ENCODE data around the gene LGALS8.
"Not testable (repeated sequence)": the region's sequence is repeated elsewhere in the genome, so short reads cannot be mapped to it uniquely, and the experiment has no call there.

Gene LGALS8

GRCh38 chr1:236543065-236543669, 19.4 kb downstream of the LGALS8 start:
- no peak for DNase-seq

GRCh38 chr1:236545621-236546169, 21.9 kb downstream of the LGALS8 start:
- no peak for DNase-seq

GRCh38 chr1:236548452-236548851, 24.7 kb downstream of the LGALS8 start:
- DNase-seq: no peak

GRCh38 chr1:236550961-236551851, 27.4 kb downstream of the LGALS8 start:
- no peak for DNase-seq

- DNase-seq: no peak
Measured at GRCh38 chr1:236552096-236552495, 28.3 kb downstream of the LGALS8 start.

GRCh38 chr1:236552901-236553300, 29.1 kb downstream of the LGALS8 start:
- no peak for DNase-seq

GRCh38 chr1:236553370-236553769, 29.6 kb downstream of the LGALS8 start:
- DNase-seq: no peak

- no peak for DNase-seq
Measured at GRCh38 chr1:236556606-236557005, 32.8 kb downstream of the LGALS8 start.

- DNase-seq: no peak
Measured at GRCh38 chr1:236558081-236558480, 34.3 kb downstream of the LGALS8 start.

GRCh38 chr1:236558846-236559245, 35.1 kb downstream of the LGALS8 start:
- no peak for DNase-seq

GRCh38 chr1:236560213-236560771, 36.5 kb downstream of the LGALS8 start:
- DNase-seq: no peak

GRCh38 chr1:236561976-236562375, 38.2 kb downstream of the LGALS8 start:
- DNase-seq: no peak

GRCh38 chr1:236565530-236565929, 41.7 kb downstream of the LGALS8 start:
- no peak for DNase-seq

- DNase-seq: no peak
Measured at GRCh38 chr1:236568285-236568894, 44.6 kb downstream of the LGALS8 start.

GRCh38 chr1:236575523-236575922, 51.7 kb downstream of the LGALS8 start:
- no peak for DNase-seq

- DNase-seq: no peak
Measured at GRCh38 chr1:236576004-236576403, 52.2 kb downstream of the LGALS8 start.

GRCh38 chr1:236577041-236577440, 53.3 kb downstream of the LGALS8 start:
- not testable (repeated sequence) for DNase-seq

GRCh38 chr1:236578661-236579060, 54.9 kb downstream of the LGALS8 start:
- DNase-seq: no peak

GRCh38 chr1:236580404-236580803, 56.6 kb downstream of the LGALS8 start:
- DNase-seq: not testable (repeated sequence)

- DNase-seq: no peak
Measured at GRCh38 chr1:236581528-236581927, 57.7 kb downstream of the LGALS8 start.

GRCh38 chr1:236589531-236589930, 65.7 kb downstream of the LGALS8 start:
- DNase-seq: no peak

GRCh38 chr1:236590553-236591150, 66.9 kb downstream of the LGALS8 start:
- DNase-seq: no peak

GRCh38 chr1:236602171-236602570, 78.4 kb downstream of the LGALS8 start:
- DNase-seq: no peak
